Measurements from ENCODE around the gene LVRN.
"Not testable (repeated sequence)": the region's sequence is repeated elsewhere in the genome, so short reads cannot be mapped to it uniquely, and the experiment has no call there.

DNA sequence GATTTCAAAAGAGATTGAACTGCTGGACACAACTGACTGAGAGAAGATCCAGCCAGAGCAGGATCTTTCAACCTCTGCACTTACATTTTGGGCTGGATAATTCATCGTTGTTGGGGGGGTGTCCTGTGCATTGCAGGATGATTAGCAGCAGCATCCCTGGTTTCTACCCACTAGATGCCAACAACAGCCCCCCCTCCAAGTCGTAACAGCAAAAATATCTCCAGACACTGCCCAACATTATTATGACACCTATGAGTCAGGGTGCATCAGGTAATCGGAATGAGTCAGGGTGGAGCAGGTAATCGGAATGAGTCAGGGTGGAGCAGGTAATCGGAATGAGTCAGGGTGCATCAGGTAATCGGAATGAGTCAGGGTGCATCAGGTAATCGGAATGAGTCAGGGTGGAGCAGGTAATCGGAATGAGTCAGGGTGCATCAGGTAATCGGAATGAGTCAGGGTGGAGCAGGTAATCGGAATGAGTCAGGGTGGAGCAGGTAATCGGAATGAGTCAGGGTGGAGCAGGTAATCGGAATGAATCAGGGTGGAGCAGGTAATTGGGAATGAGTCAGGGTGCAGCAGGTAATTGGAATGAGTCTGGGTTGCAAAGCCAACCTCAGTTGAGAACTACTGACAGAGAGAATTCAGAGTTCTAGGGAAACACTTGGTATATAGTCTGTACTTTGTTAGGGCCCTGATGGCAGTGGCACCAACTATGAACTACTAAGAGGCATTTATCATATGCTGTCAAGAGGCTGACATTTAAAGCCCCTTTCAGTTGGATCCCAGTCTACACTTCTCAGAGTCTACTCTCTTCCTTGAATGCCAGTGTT, 33.5 kb upstream of the LVRN start:
- TF ChIP-seq CTCF (IDR thresholded peaks at IDR 0.05; ENCODE audit: borderline replicate concordance, extremely low read depth, low read length, poor library complexity, severe bottlenecking); EZH2 (IDR thresholded peaks at IDR 0.05; ENCODE audit: borderline replicate concordance, low read depth, low read length, severe bottlenecking): not testable (repeated sequence)
